GM13977 (cell line): ENCODE results near the gene CLIP4.

ENCODE experiments used
- DNase-seq: peaks from one replicate; pipeline ENCODE4 v3.0.0; 2012; ENCODE audit warnings: low spot score
- in situ Hi-C: fragments of 300-500 bp; cut with MboI; formaldehyde crosslinking; loops from one replicate; pipeline ENCODE4 v1.12.0; 2022; ENCODE audit warnings: low sequenced_read_pairs, low pct_unique_long_range_greater_than_20kb, mixed read lengths, inconsistent platforms; ENCODE audit not compliant: unreplicated experiment
- TF ChIP-seq, protein P1 (sequence below): IDR thresholded peaks from 2 replicates; pipeline ENCODE4 v1.5.1; 2012; ENCODE audit warnings: mild to moderate bottlenecking, control low read depth; ENCODE audit not compliant: insufficient read depth; ENCODE audit errors: extremely low read depth, missing control alignments

The CLIP4 gene

DNA sequence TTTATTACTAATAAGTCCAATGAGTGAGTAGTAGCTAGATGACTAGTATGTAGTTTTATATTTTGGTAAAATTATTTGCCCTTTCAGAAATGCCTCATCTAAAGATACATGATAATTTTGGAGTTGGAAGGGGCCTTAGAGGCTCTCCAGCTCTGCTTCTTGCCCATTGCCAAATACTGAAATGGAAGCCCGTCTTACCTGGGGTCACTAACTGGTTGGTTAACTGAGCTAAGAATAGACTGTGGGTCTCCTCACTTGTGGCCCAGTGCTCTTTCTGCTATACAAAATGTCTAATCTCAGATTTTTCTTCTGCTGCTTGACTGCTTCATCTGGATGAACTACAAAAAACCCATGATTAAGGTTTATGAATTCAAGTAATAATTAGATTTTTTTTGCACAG lies 67.1 kb downstream of the CLIP4 start:
- in situ Hi-C loops, result no loop called here
- TF ChIP-seq, protein P1, sequence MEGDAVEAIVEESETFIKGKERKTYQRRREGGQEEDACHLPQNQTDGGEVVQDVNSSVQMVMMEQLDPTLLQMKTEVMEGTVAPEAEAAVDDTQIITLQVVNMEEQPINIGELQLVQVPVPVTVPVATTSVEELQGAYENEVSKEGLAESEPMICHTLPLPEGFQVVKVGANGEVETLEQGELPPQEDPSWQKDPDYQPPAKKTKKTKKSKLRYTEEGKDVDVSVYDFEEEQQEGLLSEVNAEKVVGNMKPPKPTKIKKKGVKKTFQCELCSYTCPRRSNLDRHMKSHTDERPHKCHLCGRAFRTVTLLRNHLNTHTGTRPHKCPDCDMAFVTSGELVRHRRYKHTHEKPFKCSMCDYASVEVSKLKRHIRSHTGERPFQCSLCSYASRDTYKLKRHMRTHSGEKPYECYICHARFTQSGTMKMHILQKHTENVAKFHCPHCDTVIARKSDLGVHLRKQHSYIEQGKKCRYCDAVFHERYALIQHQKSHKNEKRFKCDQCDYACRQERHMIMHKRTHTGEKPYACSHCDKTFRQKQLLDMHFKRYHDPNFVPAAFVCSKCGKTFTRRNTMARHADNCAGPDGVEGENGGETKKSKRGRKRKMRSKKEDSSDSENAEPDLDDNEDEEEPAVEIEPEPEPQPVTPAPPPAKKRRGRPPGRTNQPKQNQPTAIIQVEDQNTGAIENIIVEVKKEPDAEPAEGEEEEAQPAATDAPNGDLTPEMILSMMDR, result no peak
- no peak for DNase-seq

DNA sequence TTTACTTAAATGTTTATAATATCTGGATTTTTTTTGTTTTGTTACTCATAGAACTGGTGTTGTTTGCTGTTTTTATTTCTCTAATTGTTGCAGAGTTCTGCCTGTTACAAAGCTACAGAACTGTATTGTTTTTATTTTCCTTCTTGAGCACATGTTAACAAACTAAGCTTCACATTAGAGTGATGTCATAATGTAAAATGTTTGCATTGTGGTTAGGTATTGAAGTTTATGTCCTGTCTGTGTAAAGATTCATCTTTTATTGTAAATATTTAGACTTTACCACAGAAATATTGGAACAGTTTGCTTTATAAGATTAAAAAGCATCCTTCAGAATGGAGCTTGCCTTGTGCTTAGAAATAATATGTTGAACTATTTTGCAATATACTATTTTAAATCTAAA lies 67.7 kb downstream of the CLIP4 start:
- in situ Hi-C loops, result no loop called here
- TF ChIP-seq, protein P1, result no peak
- DNase-seq, result no peak

DNA sequence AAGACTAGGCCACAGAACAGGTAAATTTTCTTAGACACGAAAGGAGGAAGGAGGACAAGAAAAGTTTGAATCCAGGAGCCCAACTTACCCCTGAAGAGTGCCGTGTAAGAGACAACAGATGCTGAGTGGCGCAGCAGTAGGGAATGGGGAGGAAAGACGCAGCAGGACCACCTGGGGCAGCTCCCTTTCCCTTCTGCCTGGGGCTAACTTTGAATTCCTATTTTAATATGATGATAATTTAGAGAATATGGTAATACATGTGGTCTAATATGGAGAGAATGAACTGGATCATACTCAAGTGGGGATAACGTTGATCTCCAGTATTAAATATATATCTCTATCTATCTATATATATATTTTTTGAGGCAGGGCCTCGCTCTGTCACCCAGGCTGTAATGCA lies 69.3 kb downstream of the CLIP4 start:
- TF ChIP-seq, protein P1, result no peak
- DNase-seq, result no peak
- in situ Hi-C loops, result no loop called here

DNA sequence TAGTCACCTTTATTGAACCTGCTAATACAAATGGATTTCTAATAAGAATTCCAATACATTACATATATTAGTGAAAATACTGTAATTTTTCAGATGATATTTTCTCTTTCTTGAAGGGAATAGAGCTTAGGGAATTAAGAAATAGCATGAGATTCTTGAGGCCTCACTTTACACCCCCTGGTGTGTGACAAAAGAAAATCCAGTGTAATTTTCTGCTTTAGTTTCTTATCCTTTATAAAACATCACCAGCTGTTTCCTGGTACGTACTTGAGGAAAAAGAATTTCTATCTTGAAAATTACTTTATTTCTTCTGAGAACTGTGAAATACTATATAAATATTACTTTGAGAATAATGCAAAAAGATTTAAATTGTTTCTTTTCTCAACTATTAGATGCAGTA lies 71.6 kb downstream of the CLIP4 start:
- in situ Hi-C loops, result no loop called here
- TF ChIP-seq, protein P1, result no peak
- no peak for DNase-seq

DNA sequence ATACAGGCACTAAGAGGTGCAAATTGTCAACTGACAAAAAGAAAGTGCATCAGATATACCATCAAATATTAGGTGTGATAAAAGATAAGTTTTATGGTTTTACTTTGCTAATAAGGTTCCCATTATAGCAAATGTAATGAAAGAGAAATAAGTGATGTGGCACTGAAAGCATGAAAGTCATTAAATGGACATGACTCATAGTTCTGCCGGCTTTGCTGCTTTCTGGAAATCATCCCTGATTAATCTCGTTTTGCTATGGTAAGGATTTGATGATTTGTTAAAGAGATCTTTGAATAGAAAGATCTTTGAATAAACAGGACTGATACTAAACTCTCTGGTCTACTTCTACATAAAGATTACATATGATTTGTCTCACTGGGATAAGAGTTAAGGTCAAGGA lies 72.7 kb downstream of the CLIP4 start:
- TF ChIP-seq, protein P1, result no peak
- in situ Hi-C loops, result no loop called here
- DNase-seq, result no peak

DNA sequence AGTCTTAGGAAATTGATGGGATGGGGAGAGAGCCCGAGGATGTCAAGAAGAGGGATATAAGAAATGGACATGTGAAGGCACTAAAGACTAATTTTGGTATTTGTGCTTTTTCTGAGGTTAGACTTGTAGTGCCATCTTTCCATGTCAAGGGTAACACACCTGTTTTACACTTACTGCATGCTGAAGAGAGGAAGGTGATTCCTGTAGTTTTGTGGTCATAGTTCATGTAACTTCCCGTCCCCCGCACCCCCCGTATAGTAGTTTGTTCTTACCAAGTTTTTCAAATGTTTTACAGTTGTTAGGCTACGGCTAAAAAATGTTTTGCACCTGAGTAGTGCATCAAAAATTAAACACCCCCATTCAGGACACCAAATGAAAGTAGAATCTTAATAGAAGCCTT lies 73.8 kb downstream of the CLIP4 start:
- TF ChIP-seq, protein P1, result no peak
- in situ Hi-C loops, result no loop called here
- DNase-seq, result no peak

DNA sequence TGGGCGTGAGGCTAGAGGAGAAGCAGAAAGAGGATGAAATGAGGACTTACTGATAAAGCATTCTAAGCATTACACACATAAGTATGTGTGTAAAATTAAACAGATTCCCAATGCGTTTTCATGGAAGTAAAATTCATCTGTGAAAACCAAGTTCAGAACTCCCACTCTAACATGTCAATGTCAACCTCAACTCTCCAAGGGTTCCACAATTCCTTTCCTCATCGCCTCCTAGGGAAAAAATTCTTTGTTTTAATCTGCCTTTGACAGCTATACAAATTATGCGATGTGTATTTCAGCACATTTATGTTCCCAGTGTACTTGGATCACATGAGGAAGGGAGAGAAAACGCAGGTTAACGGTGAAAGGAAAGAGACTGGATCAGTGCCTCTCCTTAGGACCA lies 76.6 kb downstream of the CLIP4 start:
- TF ChIP-seq, protein P1, result no peak
- DNase-seq, result no peak
- in situ Hi-C loops, result no loop called here
